Stimulated activated CD4-positive, alpha-beta T cell treated with anti-CD3 and anti-CD28 coated beads, Interleukin-12 subunit alpha, Interleukin-12 subunit beta, amount 100 ng/mL, for 24 hours (primary cell): ENCODE data around the gene STK39.

ENCODE experiments used
- DNase-seq, 2 experiments: peaks; one replicate each; pipeline ENCODE4 v3.0.0-alpha.2; 2020; ENCODE audit warnings: low read depth in 2 of 2

The STK39 gene

DNA sequence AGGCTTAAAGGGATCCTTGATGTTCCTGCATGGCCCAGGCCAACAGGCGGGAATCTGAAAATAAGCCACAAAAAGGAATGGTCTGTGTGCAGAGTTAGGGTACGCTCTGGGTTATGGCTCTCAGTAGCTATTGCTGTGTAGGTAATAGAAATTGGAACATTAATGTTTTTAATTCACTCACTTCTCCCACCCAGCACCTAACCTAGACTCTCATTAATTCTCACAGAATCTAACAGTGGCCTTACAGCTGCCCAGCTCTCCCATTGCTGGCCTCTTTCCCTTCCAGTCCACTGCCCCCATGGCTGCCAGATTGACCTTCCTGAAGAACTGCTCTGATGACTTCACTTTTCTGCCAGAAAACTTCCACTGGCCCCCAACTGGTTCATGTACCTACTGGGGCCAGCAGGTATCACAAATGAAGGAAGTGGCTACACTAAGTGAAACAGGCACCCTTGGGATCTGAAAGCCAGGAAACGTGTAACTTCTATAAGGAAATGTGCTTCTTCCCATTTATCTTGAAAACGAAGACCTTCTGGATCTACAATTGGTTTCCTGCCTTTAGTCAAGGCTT, 315.2 kb downstream of the STK39 start:
- no peak for DNase-seq

GRCh38 chr2:167929484-167929883, 317.9 kb downstream of the STK39 start:
- no peak for DNase-seq

DNA sequence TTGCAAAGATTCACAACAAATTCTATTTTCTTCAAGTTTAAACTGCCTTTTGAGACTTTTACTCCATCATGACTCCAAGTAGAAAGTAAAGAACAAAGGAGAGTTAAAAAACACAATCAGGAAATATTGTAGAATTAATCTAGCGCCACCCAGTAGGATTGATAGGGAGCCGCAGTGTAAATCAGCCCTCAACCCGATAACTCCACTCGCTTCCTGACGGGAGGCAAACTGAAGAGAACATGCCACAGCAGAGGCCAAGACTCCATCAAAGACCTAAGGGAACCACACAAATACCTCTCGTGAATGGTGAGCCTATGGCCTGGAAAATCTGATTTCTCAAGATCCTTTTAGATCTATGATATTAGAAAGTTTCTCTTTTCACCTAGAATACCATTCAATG, 319.0 kb downstream of the STK39 start:
- DNase-seq = no peak

GRCh38 chr2:167925758-167926157, 321.6 kb downstream of the STK39 start:
- DNase-seq = no peak

- no peak for DNase-seq
Measured at GRCh38 chr2:167924556-167924955, 322.8 kb downstream of the STK39 start.

DNA sequence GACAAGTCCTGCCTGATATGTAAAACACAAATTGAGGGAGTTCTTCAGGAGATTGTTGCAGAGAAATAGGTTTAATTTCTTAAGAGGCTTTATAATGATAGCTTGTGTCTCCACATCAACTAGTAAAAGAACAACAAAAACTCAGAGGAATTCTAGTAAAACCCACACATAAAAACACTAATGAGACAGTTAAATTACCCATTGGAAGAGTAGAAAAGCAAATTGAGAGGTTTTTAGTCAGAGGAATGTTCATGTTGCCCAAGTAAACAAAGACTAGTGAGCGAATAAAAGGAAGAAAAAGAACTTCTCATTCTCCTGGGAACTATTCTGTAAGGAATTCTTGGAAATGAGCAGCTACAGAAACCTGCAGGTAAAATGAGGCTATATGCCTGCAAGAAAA, 330.6 kb downstream of the STK39 start:
- no peak for DNase-seq

DNA sequence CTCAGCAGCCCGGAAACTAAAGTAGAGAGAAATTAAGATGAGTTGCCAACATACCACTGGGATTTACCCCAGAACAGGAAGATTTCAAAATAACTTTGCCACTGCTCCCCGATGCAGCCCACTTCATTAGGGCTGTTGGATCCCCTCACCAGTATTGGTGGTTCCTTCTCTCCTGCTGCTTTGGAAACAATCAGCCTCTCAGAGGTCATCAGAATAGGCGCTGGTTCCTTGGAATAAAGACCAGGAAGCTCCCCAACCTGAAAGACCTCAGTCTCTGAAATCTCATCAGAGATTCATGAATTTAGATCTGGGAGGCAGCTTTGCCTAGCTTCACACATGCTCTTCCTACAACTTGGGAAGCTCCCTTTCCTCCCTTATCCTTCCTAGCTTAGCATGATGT, 332.4 kb downstream of the STK39 start:
- DNase-seq = no peak

- no peak for DNase-seq
Measured at GRCh38 chr2:167908786-167909185, 338.6 kb downstream of the STK39 start.

GRCh38 chr2:167905668-167906067, 341.7 kb downstream of the STK39 start:
- no peak for DNase-seq
